HG03457 (cell line): ENCODE measurements around the gene AP1G1.

ENCODE experiments used
- ATAC-seq: cut with Tn5 transposase; IDR thresholded peaks from one replicate; pipeline ENCODE4 v1.9.1; 2021; ENCODE audit warnings: moderate number of reproducible peaks; ENCODE audit not compliant: unreplicated experiment

Gene AP1G1

DNA sequence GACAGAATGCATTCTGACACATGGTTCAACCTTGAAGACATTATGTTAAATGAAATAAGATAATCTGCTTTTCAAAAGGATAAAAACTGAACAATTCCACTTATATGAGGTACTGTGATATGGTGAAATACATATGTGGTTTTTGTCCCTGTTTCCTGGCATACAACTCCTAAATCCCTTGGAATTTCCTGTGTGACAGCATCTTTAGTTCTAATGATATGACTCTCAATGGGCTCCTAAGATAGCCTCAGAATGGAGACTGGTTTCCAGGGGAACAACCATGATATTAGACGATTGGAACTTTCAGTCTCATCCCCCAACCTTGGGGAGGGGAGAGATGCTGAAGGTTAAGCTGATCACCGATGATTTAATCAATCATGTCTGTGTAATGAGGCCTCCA, 46.4 kb downstream of the AP1G1 start:
- no peak for ATAC-seq

DNA sequence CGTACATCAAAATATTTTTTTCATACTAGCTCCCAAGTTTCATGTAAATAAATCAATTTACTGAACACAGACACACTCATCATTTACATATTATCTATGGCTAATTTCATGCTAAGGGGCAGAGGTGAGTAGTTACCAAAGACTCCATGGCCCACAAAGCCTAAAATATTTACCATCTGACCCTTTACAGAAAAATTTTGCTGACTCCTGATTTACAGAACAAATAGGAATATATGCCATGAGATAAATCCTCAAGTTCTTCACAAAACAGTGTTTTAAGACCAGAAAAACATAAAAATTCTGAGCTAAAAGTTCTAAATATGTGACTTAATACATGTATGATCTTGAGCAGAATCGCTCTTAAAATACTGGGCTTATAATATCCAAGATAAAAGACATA, 47.5 kb downstream of the AP1G1 start:
- ATAC-seq = no peak

DNA sequence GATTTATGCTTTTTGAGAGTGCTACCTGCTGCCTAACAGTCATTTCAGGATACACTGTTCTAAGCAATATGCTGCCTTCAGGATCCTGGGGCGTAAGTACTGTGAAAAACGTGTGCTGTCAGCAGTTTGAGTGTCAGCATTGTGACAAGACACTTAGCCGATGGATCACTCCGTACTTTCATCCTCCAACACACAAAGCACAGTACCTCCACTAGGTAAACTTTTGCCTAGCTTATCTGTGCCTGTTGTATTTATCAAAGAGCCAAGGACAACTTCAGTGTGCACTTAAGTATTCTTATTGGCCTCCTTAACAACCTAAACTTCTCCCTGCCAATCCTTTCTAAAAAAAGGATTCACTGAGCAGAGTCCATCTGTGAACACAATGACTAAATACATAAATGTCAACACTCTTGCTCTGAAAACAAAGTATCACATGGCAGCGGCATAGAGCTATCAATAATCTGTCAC, 50.3 kb downstream of the AP1G1 start:
- no peak for ATAC-seq

DNA sequence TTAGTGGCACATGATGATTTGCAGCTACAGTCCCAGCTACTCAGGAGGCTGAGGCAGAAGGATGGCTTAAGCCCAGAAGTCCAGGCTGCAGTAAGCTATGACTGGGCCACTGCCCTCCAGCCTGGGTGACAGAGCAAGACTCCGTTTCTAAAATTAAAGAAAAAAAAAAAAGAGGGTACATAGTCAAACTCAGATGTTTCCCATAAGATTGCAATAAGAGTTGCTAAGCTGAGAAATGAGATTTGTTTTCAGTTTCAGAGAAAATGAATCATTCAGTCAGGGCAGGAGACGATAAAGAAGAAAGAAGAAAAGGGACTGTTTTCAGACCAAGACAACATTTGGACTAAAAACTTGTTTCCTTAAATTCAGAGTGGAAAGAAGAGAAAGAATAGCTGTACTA, 54.0 kb downstream of the AP1G1 start:
- ATAC-seq = no peak

DNA sequence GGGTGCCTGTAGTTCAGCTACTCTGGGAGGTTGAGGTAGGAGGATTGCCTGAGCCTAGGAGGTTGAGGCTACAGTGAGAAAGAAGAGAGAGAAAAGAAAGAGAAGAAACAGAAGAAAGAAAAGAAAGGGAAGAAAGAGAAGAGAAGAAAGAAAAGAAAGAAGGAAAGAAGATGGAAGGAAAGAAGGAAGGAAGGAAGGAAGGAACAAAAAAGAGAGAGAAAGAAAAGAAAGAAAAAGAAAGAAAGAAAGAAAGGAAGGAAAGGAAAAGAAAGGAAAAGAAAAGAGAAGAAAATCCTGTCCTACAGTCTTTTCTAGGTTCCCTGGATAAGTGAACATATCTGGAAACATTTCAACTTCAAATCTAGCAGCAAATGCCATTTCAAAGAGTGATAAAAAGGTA, 54.5 kb downstream of the AP1G1 start:
- no peak for ATAC-seq

DNA sequence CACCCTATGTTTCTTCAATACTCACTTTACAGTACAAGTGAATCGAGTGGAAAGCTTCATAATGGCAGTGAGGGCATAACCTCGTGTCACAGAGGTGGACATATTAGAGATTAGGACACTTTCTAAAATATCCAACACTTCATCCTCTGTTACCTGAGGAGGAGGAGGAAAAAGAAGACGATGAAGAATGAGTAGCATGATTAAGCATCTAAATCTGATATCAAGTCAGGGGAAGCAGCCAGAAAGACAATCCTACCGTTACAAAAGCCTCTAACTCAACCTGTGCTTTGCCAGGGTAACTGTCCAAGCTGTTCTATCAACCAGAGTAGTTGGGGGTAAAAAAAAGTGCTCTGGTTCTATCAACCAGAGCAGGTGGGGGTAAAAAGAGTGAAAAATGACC, 60.4 kb downstream of the AP1G1 start:
- ATAC-seq = no peak

DNA sequence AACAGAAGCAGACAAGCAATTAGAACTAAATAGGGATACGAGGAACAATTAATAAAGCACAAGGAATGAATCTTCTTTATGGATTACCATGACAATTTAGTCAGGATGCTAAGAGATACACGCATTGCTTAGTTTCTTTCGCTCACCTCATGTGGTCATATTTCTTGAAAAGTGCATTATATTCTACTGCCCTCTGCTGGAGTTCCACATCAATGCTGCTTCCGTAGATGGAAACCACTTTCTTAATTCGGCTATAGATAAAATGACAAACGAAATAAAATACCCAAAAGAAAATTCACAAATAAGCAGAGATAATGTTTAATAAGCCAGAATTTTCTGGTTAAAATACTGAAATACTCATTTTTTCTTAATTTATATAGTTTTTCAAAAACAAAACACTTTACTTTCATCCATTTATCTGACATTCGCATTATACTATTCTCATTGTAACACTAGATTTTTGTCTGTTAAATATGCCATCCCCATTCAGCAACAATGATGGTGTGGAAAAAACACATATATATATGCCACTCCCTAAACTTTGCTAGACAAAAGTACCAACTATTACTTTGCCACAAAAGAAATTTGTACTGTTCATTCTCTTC, 62.1 kb downstream of the AP1G1 start:
- no peak for ATAC-seq

DNA sequence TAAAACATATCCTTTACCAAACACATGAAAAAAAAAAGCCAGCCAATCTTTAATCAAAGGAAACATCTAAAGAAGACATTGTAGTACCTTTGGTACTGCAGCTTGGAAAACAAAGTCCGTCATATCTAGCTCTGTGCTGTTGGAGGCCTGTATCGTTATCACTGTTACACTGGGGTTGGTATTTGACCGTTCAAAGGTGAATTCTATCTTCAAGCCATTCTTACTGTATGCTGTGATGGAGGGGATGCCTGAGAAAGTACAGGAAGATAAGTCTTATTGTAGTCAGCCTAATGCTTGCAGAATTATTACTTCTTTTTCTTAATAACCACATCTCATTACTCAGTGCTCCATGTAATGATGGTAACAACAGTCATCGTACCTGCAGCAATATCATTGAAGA, 69.8 kb downstream of the AP1G1 start:
- no peak for ATAC-seq

DNA sequence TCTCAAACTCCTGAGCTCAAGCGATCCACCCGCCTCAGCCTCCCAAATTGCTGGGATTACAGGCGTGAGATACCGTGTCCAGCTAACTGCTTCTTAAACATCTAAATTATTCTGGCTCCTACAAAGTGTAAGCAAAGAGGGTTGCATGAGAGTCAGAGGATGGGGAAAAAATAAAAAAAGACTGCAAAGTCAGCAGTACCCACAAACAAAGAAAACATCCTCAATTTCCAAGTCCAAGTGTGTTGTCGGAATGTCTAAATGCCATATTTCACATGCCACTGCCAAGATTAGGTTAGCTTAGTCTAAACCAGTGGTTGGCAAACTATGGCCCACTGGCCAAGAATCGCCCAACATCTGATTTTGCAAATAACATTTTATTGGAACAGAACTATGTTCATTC, 71.1 kb downstream of the AP1G1 start:
- no peak for ATAC-seq

DNA sequence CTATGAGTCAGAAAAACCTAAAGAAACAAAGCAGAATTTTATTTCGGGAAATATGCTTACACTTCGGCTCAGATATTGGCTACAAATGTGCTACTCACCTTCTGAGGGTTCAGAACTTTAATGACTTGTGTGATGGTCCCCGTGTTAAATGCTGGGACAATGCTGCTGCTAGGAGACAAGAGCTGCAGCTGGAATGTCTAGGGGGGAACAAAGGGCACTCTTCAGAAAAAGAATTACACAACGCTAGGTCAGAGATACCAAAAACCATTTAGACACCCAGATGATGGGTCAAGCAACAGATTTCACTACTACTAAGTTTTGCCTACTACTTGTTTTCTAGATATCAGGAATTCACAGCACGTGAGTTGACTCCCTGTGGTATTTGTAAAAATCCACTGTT, 74.1 kb downstream of the AP1G1 start:
- ATAC-seq = no peak

DNA sequence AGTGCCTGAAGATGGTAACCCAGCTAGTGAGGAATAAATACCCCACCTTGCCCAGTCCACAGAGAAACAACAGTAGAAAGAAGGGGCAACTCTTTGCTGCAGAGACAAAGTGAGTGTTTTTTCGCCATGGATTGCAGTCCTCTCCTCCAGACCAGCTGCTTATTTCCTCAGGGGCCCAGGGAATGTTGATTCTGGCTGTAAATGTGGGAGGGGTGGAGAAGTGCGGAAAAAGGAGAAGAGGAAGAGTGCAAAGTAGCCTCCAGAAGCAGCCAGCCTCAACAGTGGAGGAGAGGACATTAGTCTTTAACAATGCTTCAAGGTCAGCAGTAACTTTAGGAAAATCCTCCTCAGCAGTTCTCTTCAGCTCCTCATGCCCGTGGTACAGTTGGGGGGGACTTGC, 76.0 kb downstream of the AP1G1 start:
- ATAC-seq = no peak

DNA sequence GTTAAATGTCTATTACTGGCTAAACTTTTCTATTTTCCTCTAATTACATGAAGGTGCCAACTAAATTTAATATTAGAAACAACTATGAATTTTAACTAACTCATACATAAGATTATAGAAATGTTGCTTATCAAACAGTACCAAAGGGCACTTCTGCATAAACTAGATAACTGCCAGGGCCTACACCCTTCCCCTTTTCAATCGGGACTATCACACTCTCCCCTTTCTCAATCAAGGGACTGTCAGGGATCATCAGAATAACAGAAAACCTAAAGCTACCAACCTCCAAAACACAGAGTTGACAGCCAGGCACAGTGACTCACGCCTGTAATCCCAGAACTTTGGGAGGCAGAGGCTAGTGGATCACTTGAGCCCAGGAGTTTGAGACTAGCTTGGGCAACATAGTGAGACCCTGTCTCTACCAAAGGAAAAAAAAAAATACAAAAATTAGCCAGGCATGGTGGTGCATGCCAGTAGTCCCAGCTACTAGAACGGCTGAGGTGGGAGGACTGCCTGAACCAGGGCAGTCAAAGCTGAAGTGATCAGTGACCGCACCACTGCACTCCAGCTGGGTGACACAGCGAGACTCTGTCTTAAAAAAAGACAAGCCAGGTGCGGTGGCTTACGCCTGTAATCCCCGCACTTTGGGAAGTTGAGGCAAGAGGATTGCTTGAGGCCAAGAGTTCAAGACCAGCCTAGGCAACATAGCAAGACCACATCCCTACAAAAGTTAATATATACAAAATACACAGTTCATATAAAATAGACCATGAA, 80.9 kb downstream of the AP1G1 start:
- ATAC-seq = no peak

DNA sequence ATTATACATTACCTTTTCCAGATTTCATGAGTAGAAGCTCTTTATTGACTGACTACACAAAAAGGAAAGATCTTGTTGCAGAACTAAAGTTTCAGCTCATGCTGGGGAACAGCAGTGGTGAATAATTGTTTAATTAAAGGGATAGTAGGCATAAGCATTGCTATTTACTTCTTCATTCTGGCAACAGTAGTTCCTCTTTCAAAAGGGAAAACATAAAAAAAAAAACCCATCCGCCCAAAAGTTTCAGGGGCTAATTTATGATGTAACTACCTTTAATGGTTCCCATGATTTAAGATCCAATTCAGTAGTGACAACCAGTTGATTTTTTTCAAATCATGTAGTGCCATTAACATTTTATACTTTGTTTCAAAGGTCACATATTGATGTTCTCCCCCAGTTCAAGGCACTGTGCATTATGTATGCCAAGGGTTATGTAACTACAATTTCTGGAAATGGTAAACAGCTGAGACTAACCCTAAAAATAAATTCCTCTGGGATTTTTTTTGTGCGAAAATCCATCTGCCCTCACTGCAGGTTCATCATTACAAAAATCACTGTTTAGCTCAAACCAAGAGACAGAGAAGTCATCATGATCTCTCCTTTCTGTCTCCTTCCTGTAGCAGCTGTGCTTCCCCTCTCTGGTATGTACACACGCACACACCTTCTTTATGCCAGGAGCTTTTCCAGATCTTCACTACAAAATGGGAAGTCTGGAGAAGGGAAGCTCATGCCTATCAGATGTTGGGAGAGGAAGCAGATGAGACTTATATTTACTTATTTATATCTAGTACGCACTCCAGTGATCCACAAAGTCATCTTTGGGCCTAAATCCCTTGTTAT, 81.9 kb downstream of the AP1G1 start:
- ATAC-seq = no peak

DNA sequence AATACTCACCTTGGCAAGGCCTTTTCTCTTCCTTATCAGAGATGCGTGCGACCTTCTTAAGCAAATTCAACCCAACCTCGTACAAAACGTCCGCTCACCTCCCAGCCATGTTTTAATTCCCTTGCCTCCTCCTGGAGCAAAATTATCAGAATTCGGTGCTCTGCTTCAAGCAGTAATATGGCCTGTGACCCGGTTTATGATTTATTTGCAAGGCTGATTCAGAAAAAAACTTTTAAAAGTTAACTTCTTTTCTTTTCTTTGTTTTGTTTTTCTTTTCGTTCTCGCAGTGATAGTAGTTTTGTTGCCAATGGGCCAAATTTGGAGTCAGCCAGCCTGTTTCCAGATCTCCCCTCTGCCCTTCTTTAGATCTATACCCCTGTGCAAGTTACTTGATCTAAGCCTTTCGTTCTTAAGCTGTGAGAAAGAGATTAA, 84.3 kb downstream of the AP1G1 start, which contains the start of gene PHLPP2:
Gene PHLPP2 (minus strand): TSS at position 382 of the 432 bp plus-strand sequence. CDS start 9,906 bp downstream, outside the sequence.
- no peak for ATAC-seq

DNA sequence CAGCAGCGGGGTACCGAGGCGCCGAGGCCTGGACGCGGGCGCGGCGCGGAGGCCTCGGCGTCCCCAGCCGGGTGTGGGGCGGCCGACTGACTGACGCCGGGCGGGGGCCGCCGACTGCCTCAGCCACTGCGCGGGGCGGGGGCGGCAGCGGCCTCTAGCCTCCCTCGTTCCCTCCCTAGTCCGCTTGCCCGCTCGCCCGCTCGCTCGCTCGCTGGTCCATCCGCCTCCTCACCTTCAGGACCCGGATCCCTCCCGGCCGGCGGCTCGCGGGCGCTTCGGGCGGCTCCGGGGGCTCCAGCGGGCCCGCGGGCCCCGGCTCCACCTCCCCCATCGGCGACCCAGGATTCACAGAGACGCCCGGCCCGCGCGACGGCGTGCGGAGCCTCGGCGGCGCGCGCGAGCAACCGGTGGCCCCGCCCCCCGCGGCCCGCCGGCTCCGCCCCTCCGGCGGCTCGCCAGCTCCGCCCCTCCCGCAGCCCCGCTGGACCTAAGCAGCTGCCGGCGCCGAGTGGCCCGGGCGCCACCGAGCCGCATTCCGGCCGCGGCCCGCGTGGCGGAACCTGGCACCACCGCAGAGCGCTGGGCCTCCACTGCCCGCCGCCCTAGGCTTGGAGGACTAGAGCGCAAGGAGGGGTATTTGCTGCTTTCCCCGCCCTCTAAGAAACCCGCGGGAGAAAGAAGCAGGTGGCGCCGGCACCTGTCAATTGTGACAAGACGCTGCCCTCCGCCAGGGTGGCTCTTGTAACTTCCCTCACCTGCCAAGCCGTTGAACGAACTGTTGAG, 84.9 kb downstream of the AP1G1 start:
- peak; percentile 66 for ATAC-seq

DNA sequence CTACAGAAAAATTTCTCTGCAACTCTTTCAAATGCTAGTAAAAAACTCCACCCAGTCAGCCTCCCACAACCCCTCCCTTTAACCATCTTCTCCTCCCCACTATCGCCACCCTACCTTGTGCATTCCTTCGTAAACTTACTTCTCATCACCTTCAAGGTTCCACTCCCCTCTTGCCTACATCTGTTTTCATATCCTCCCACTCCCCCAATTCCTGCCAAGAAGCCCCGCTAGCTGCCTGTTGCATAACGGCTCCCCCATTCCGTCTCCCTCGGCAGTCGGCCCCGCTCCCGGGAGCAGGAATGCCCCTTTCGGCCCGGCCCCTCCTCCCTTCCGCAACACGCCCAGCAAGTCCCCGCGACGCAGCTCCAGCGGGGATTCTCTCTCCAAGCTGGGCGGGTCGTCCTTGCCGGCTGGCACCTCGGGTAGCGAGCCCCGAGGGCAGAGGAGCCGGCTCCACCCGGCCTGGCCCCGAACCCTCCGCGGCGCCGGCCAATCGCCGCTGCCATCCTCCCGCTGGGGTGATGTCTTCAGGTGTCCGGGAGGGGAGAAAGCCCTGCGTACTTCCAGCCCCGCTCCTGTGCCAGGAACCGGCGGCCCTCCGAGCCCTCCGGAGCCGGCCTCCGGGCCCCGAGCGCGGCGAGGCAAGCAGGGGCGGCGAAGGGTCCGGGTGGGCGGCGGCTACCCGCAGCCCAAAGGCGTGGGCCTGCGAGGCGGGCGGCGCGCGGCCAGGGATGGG, 85.7 kb downstream of the AP1G1 start:
- peak; percentile 30 for ATAC-seq

DNA sequence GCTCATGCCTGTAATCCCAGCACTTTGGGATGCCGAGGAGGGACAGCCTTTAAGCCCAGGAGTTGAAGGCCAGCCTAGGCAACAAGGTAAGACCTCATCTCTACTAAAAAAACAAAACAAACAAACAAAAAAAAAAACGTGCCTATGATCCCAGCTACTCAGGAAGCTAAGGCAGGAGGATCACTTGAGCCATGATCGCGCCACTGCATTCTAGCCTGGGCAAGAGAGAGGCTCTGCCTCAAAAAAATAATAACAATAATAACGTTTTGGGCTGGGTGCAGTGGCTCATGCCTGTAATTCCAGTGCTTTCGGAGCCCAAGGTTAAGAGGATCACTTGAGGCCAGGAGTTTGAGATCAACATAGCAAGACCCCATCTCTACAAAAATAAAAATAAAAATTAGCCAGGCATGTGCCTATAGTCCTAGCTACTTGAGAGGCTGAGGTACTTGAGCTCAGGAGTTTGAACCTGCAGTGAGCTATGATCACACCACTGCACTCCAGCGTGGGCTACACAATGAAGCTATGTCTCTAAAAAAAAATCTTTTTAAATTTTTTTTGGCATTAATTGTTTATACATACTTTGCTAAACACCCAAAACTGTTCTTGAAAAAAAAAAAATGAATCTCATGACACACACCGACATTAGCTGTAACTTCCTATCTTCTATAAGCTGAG, 87.4 kb downstream of the AP1G1 start:
- no peak for ATAC-seq

DNA sequence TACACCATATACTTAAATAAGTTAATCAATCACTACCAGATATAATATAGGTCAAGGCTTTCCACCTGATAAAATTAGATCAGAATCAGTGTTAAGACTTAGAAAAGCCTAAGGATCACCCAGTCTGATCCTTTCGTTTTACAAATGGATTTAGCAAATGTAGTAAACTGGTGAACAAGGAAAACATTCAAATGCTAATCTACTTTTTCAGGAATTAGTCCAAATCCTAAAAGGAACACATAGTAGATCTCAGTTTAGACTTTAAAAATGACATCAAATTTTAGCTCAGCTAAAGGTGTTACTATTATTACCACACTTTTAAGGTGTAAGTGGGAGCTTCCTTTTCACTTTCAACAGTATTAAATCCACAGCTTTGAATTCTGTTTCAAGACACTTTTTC, 96.1 kb downstream of the AP1G1 start:
- ATAC-seq = no peak

DNA sequence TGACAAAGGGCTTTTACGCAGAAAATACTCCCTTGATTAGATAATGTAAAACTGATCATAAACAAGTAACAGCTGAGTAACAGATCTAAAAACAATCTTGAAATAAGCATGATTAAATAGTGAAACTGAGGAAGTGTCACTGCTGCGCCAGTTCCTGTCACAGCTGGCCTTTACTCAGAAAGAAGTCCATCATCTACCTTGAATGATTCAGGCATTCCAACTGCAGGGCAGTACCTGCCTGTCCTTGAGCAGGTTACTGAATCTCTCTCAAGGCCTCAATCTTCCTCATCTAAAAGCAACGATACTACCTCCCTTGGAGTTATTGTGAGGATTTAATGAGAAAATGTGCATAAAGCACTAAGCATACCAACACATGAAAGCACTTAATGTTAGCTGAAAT, 96.8 kb downstream of the AP1G1 start:
- ATAC-seq = no peak
